ENCODE data around the gene MIX23. TPM values are rescaled to one million over a fixed set of nuclear protein-coding genes. Genes with fewer than 3 reads are reported as not detected.

Gene MIX23
- total RNA-seq, 1 experiment from 2014 or later, result 85.2 TPM

DNA sequence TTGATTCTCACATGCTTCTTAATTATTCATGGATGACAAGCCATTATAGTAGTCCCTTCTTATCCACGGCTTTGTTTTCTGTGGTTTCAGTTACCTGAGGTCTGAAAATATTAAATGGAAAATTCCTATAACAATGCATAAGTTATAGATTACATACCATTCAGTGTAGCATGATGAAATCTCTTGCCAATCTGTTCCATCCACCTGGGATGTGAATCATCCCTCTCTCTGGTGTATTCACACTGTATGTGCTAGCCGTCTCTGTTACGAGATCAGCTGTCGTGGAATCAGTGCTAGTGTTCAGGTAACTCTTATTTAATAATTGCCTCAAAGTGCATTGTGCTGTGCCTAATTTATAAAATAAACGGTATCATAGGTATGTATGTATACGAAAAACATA, 27.6 kb upstream of the MIX23 start:
- Mint-ChIP-seq H3K9me3 (ENCODE audit: unreplicated experiment) (no peaks in the 10 kb centered on the region), H3K4me1 (ENCODE audit: low read depth, unreplicated experiment) (peaks cover 12% of the 10 kb centered on the region), H3K27ac (ENCODE audit: unreplicated experiment) (no peak overlapping the region), H3K4me3 (ENCODE audit: unreplicated experiment) (no peak overlapping the region), H3K27me3 (ENCODE audit: insufficient read depth, unreplicated experiment) (no peaks in the 10 kb centered on the region), H3K36me3 (ENCODE audit: insufficient read depth, unreplicated experiment) (peaks cover 18% of the 10 kb centered on the region)
- no peaks in the 10 kb centered on the region for H3K4me1 ChIP-seq
- no peaks in the 10 kb centered on the region; the same call in 1 of the 2 replicates for H3K36me3 ChIP-seq (ENCODE audit: control insufficient read depth, insufficient read depth, low read length)
- no peak for DNase-seq
- intact Hi-C loops (cut with micrococcal nuclease; ENCODE audit: unreplicated experiment), result no loop called here
- POLR2A ChIA-PET, result no interaction called here
- no peak overlapping the region for H3K4me3 ChIP-seq (ENCODE audit: low read depth, low read length)
- CTCF ChIA-PET, result no interaction called here
- TF ChIP-seq, protein P1, sequence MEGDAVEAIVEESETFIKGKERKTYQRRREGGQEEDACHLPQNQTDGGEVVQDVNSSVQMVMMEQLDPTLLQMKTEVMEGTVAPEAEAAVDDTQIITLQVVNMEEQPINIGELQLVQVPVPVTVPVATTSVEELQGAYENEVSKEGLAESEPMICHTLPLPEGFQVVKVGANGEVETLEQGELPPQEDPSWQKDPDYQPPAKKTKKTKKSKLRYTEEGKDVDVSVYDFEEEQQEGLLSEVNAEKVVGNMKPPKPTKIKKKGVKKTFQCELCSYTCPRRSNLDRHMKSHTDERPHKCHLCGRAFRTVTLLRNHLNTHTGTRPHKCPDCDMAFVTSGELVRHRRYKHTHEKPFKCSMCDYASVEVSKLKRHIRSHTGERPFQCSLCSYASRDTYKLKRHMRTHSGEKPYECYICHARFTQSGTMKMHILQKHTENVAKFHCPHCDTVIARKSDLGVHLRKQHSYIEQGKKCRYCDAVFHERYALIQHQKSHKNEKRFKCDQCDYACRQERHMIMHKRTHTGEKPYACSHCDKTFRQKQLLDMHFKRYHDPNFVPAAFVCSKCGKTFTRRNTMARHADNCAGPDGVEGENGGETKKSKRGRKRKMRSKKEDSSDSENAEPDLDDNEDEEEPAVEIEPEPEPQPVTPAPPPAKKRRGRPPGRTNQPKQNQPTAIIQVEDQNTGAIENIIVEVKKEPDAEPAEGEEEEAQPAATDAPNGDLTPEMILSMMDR (IDR thresholded peaks at IDR 0.05; ENCODE audit: insufficient read depth in 1 of 2, low read depth in 1 of 2, low read length in 1 of 2, severe bottlenecking in 1 of 2, unreplicated experiment in 1 of 2), result no peak
- H3K27me3 ChIP-seq (replicated peaks; ENCODE audit: control insufficient read depth, insufficient read depth, low read length), result no peaks in the 10 kb centered on the region
- H3K9me3 ChIP-seq, result no peaks in the 10 kb centered on the region
- no TSS peak for BruUV-seq (replicated peaks)

DNA sequence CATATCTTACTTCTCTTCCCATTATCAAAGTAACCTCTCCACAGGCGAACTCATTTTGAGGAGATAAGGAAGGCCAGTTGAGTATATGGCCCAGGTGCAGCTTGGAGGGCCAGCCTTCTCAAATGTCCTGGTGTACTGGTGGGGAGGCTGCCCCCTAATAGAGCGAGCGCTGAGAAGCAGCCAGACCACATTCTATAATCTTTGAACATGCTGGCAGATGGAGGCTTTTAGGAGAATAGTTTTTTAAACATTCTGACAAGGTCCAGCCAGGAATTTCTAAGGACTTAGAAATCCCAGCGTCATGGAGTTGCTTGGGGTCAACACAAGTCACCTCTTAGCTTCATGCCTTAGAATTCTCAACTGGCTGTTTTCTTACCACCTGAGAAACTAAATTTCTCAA, 27.1 kb upstream of the MIX23 start:
- intact Hi-C loops (cut with micrococcal nuclease; ENCODE audit: unreplicated experiment), result no loop called here
- no TSS peak for BruUV-seq (replicated peaks)
- POLR2A ChIA-PET, result no interaction called here
- TF ChIP-seq, protein P1 (IDR thresholded peaks at IDR 0.05; ENCODE audit: insufficient read depth in 1 of 2, low read depth in 1 of 2, low read length in 1 of 2, severe bottlenecking in 1 of 2, unreplicated experiment in 1 of 2), result no peak
- Histone ChIP-seq H3K36me3 (ENCODE audit: control insufficient read depth, insufficient read depth, low read length) (no peaks in the 10 kb centered on the region; the same call in 1 of the 2 replicates), H3K4me3 (ENCODE audit: low read depth, low read length) (no peak overlapping the region), H3K27me3 (replicated peaks; ENCODE audit: control insufficient read depth, insufficient read depth, low read length) (no peaks in the 10 kb centered on the region), H3K4me1 (no peaks in the 10 kb centered on the region), H3K9me3 (no peaks in the 10 kb centered on the region)
- Mint-ChIP-seq H3K9me3 (ENCODE audit: unreplicated experiment) (no peaks in the 10 kb centered on the region), H3K27me3 (ENCODE audit: insufficient read depth, unreplicated experiment) (no peaks in the 10 kb centered on the region), H3K4me3 (ENCODE audit: unreplicated experiment) (no peak overlapping the region), H3K4me1 (ENCODE audit: low read depth, unreplicated experiment) (peaks cover 12% of the 10 kb centered on the region), H3K36me3 (ENCODE audit: insufficient read depth, unreplicated experiment) (peaks cover 13% of the 10 kb centered on the region), H3K27ac (ENCODE audit: unreplicated experiment) (no peak overlapping the region)
- no peak for DNase-seq
- CTCF ChIA-PET, result interaction anchor here (1.0 kb wide), 1 partner anchor 26 kb away, joined by 3 read pairs; the partner anchor contains the start of gene FAM162A

DNA sequence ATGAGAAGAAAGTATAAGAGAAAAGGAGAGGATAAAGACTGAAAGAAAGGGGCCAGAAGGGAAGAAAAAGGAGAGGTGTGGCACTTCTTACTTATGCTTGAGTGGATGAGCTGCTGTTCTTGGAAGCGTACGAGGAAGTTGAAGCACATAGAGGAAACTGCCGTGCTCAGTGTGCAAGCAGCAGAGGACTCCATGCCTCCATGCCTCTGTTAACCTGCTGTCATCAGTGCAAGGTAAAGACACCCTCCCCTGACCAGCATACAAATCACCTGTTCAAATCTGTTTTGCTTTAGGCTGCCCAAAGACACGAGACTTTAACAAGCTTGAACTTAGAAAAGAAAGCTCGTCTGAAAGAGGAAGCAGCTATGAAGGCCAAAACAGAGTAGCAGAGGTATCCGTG, 26.4 kb upstream of the MIX23 start:
- no TSS peak for BruUV-seq (replicated peaks)
- intact Hi-C loops (cut with micrococcal nuclease; ENCODE audit: unreplicated experiment), result no loop called here
- H3K27me3 ChIP-seq (replicated peaks; ENCODE audit: control insufficient read depth, insufficient read depth, low read length), result no peaks in the 10 kb centered on the region
- no peaks in the 10 kb centered on the region; the same call in 1 of the 2 replicates for H3K36me3 ChIP-seq (ENCODE audit: control insufficient read depth, insufficient read depth, low read length)
- Mint-ChIP-seq H3K9me3 (ENCODE audit: unreplicated experiment) (no peaks in the 10 kb centered on the region), H3K36me3 (ENCODE audit: insufficient read depth, unreplicated experiment) (peaks cover 11% of the 10 kb centered on the region), H3K4me1 (ENCODE audit: low read depth, unreplicated experiment) (peaks cover 12% of the 10 kb centered on the region), H3K27me3 (ENCODE audit: insufficient read depth, unreplicated experiment) (no peaks in the 10 kb centered on the region), H3K27ac (ENCODE audit: unreplicated experiment) (no peak overlapping the region), H3K4me3 (ENCODE audit: unreplicated experiment) (no peak overlapping the region)
- ChIA-PET CTCF (interaction anchor here (0.7 to 1.0 kb wide), 2 partner anchors 17 to 25 kb away, joined by 3 to 4 read pairs; partner anchors contain the start of gene FAM162A), POLR2A (no interaction called here)
- H3K4me1 ChIP-seq, result no peaks in the 10 kb centered on the region
- no peaks in the 10 kb centered on the region for H3K9me3 ChIP-seq
- H3K4me3 ChIP-seq (ENCODE audit: low read depth, low read length), result no peak overlapping the region
- TF ChIP-seq, protein P1 (IDR thresholded peaks at IDR 0.05; ENCODE audit: insufficient read depth in 1 of 2, low read depth in 1 of 2, low read length in 1 of 2, severe bottlenecking in 1 of 2, unreplicated experiment in 1 of 2), result no peak
- no peak for DNase-seq

All from Caco-2 (cell line).